ENCODE measurements around the gene DAZAP2. TPM values are rescaled to one million over a fixed set of nuclear protein-coding genes. Genes with fewer than 3 reads are reported as not detected.
A peak's percentile ranks its signal among the peaks of the same experiment; 100 is the strongest.
"Not testable (repeated sequence)": the region's sequence is repeated elsewhere in the genome, so short reads cannot be mapped to it uniquely, and the experiment has no call there.

Gene DAZAP2
- total RNA-seq, 8 experiments from 2014 or later: 71.0 to 185 (median 128) TPM

GRCh38 chr12:51219857-51220256, 18.8 kb upstream of the DAZAP2 start:
- WGBS, 10 experiments: 62 to 100% (median 95%) methylated on average over 3 to 9 of the region's 12 CpGs; no CpG with 5 or more reads in 3 of the 10 experiments
- H3K4me3 ChIP-seq; ATAC-seq (replicated peaks in 6 of 8); H3K27ac ChIP-seq; in situ Hi-C loops (cut with MboI; ENCODE audit: low pct_unique_long_range_greater_than_20kb in 2 of 9, low sequenced_read_pairs in 9 of 9, unreplicated experiment in 9 of 9): not testable (repeated sequence)
- H3K4me1 ChIP-seq (replicated peaks in 1 of 2): peaks cover 10 to 14% of the 10 kb centered on the region in 2 donors

DNA sequence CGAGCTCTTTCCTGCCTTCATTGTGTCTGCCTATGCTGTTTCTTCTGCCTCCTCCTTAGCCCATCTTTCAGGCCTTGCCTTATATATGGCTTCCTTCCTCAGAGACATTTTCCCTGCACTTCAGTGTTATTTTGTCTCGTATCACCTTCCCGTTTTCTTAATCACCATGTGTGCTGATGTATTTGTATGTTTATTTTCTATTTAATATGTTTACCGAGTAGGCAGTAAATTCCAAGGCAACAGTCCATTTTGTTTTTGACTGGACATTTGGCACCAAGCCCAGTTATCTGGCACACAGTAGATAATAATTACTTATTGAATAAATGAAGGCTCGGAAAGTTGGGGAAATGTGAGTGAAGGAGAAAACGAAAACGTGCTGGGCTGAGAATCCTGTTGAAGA, 16.2 kb upstream of the DAZAP2 start:
- WGBS, 10 experiments: 40 to 100% (median 80%) methylated on average over 1 to 7 of the region's 7 CpGs
- no peak for ATAC-seq (replicated peaks in 6 of 8)
- in situ Hi-C loops (cut with MboI; ENCODE audit: low pct_unique_long_range_greater_than_20kb in 2 of 9, low sequenced_read_pairs in 9 of 9, unreplicated experiment in 9 of 9): no loop called here
- no peak overlapping the region for H3K4me3 ChIP-seq
- H3K4me1 ChIP-seq (replicated peaks in 1 of 2): peaks cover 17 to 18% of the 10 kb centered on the region in 2 donors
- H3K27ac ChIP-seq: no peak overlapping the region

- in situ Hi-C loops (cut with MboI; ENCODE audit: low pct_unique_long_range_greater_than_20kb in 2 of 9, low sequenced_read_pairs in 9 of 9, unreplicated experiment in 9 of 9): no loop called here
- Histone ChIP-seq H3K4me3 (no peak overlapping the region), H3K4me1 (replicated peaks in 1 of 2) (peaks cover 8 to 11% of the 10 kb centered on the region in 2 donors), H3K27ac (no peak overlapping the region)
- ATAC-seq (replicated peaks in 6 of 8): no peak
- 63 to 100% (median 86%) methylated on average over 1 to 3 of the region's 3 CpGs for WGBS, 10 experiments
Observed at GRCh38 chr12:51224625-51225024, 14.0 kb upstream of the DAZAP2 start.

GRCh38 chr12:51225234-51225633, 13.4 kb upstream of the DAZAP2 start:
- Histone ChIP-seq H3K4me3 (no peak overlapping the region), H3K27ac (no peak overlapping the region)
- WGBS, 10 experiments: 20 to 60% (median 49%) methylated on average over 2 to 4 of the region's 4 CpGs; no CpG with 5 or more reads in 4 of the 10 experiments

DNA sequence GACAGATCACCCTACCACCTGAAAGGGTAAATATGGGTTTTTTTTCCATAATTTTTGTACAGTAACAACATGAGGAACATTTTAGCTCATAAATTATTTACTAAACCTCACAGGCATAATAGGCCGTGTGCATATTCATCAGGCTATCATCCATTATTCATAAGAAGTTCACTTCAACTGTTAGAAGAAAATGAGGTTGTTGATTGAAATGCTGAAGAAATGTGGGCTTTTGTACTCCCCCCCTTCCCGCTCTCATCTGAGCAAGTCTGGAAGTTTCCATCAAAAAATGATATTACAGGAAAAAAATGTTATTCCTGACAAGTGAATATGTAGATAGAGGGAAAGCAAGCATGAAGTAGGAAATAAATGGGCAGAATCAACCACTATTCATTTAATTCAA, 12.9 kb upstream of the DAZAP2 start:
- in situ Hi-C loops (cut with MboI; ENCODE audit: low pct_unique_long_range_greater_than_20kb in 2 of 9, low sequenced_read_pairs in 9 of 9, unreplicated experiment in 9 of 9): no loop called here
- peaks cover 8 to 11% of the 10 kb centered on the region in 2 donors for H3K4me1 ChIP-seq (replicated peaks in 1 of 2)
- ATAC-seq (replicated peaks in 6 of 8): peak in 6 of 8 experiments; percentile 15 to 84 (median 52)
- no peak overlapping the region for H3K4me3 ChIP-seq
- 0 to 83% (median 61%) methylated on average over 1 to 2 of the region's 2 CpGs; no CpG with 5 or more reads in 3 of the 10 experiments for WGBS, 10 experiments
- no peak overlapping the region for H3K27ac ChIP-seq

More at GRCh38 chr12:51225234-51225633, 13.4 kb upstream of the DAZAP2 start:
- peak in 5 of 8 experiments; percentile 12 to 70 (median 41) for ATAC-seq (replicated peaks in 6 of 8)
- H3K4me1 ChIP-seq (replicated peaks in 1 of 2): peaks cover 8 to 11% of the 10 kb centered on the region in 2 donors
- in situ Hi-C loops (cut with MboI; ENCODE audit: low pct_unique_long_range_greater_than_20kb in 2 of 9, low sequenced_read_pairs in 9 of 9, unreplicated experiment in 9 of 9): no loop called here

DNA sequence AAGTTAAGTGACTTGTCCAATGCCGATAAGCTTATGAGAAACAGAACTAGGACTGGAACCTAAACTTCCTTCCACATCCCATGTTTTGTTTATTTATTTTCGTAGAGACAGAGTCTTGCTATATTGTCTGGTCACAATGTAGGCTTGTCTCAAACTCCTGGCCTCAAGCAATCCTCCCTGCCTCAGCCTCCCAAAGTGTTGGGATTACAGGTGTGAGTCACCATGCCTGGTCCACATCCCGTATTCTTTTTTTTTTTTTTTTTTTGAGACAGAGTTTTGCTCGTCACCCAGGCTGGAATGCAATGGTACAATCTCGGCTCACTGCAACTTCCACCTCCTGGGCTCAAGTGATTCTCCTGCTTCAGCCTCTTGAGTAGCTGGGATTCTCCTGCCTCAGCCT, 11.5 kb upstream of the DAZAP2 start:
- H3K27ac ChIP-seq; in situ Hi-C loops (cut with MboI; ENCODE audit: low pct_unique_long_range_greater_than_20kb in 2 of 9, low sequenced_read_pairs in 9 of 9, unreplicated experiment in 9 of 9); ATAC-seq (replicated peaks in 6 of 8); H3K4me3 ChIP-seq: not testable (repeated sequence)
- peaks cover 8 to 11% of the 10 kb centered on the region in 2 donors for H3K4me1 ChIP-seq (replicated peaks in 1 of 2)
- WGBS, 10 experiments: 86 to 100% (median 96%) methylated on average over 1 to 4 of the region's 5 CpGs; no CpG with 5 or more reads in 1 of the 10 experiments

GRCh38 chr12:51227962-51228361, 10.7 kb upstream of the DAZAP2 start:
- peaks cover 8 to 11% of the 10 kb centered on the region in 2 donors for H3K4me1 ChIP-seq (replicated peaks in 1 of 2)
- WGBS, 10 experiments: 100% methylated on average over 1 of the region's 1 CpG; no CpG with 5 or more reads in 6 of the 10 experiments
- H3K4me3 ChIP-seq: no peak overlapping the region
- ATAC-seq (replicated peaks in 6 of 8): no peak
- in situ Hi-C loops (cut with MboI; ENCODE audit: low pct_unique_long_range_greater_than_20kb in 2 of 9, low sequenced_read_pairs in 9 of 9, unreplicated experiment in 9 of 9): no loop called here
- H3K27ac ChIP-seq: no peak overlapping the region

DNA sequence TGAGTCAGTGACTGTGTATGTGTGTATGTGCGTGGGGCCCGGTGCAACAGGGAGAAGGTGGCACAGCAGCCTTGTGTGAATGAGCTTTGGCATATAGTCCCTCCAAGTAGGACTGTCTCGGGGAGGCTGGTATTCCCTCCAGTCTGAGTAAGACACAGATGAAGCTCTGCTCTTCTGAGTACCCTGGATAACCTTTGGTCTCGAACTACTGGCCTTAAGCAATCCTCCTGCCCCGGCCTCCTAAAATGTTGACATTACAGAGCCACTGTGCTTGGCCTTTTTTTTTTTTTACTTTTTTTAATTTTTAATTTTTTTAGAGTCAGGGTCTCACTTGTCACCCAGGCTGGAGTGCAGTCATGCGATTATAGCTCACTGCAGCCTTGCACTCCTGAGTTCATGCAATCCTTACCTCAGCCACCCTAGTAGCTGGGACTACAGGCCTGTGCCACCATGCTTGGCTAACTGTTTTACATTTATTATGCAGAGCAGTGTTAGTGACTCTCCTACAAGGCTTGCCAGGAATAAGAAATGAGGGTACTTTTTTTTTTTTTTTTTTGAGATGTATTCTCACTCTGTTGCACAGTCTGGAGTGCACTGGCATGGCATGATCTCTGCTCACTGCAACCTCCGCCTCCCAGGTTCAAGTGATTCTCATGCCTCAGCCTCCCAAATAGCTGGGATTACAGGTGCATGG, 9.4 kb upstream of the DAZAP2 start:
- Histone ChIP-seq H3K27ac (no peak overlapping the region), H3K4me1 (replicated peaks in 1 of 2) (peaks cover 8 to 11% of the 10 kb centered on the region in 2 donors), H3K4me3 (no peak overlapping the region)
- WGBS, 10 experiments: 88 to 100% (median 94%) methylated on average over 1 to 6 of the region's 7 CpGs; no CpG with 5 or more reads in 1 of the 10 experiments
- in situ Hi-C loops (cut with MboI; ENCODE audit: low pct_unique_long_range_greater_than_20kb in 2 of 9, low sequenced_read_pairs in 9 of 9, unreplicated experiment in 9 of 9): no loop called here
- peak in 7 of 8 experiments; percentile 35 to 88 (median 52) for ATAC-seq (replicated peaks in 6 of 8)

DNA sequence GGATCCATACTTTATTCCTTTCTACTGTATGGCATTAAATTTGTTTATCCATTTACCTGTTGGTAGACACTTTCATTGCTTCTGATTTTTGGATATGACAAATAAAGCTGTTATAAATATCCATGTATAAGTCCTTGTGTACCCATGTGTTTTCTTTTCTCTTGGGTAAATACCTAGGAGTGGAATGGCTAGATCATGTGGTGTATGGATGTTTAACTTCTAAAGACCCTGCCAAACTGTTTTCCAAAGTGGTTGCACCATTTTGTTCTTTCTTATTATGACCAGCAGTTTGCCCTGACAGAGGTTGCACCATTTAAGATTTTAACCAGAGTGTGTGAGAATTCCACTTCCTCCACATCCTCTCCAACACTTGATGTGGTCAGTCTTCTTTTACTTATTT, 6.0 kb upstream of the DAZAP2 start:
- Histone ChIP-seq H3K27ac (no peak overlapping the region), H3K4me1 (replicated peaks in 1 of 2) (no peaks in the 10 kb centered on the region), H3K4me3 (no peak overlapping the region)
- in situ Hi-C loops (cut with MboI; ENCODE audit: low pct_unique_long_range_greater_than_20kb in 2 of 9, low sequenced_read_pairs in 9 of 9, unreplicated experiment in 9 of 9): no loop called here
- no peak for ATAC-seq (replicated peaks in 6 of 8)

DNA sequence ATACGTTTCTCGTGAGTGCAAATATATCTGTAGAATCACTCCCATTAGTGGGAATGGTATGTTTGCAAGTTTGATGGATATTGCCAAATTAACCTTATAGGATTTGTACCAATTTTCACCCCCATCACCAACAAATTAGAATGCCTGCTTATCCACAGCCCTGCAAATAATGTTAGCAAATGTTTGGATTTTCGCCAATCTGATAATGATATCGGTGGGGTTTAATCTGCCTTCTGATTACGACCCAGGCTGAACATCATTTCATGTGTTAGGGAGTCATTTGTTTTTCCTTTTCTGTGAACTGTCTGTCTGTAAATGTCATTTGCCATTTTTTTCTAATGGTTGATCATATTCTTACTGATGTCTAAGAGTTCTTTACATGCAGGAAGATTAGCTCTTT, 4.1 kb upstream of the DAZAP2 start:
- Histone ChIP-seq H3K4me1 (replicated peaks in 1 of 2) (no peaks in the 10 kb centered on the region), H3K27ac (no peak overlapping the region), H3K4me3 (no peak overlapping the region)
- 41 to 97% (median 87%) methylated on average over 3 to 5 of the region's 5 CpGs; no CpG with 5 or more reads in 1 of the 10 experiments for WGBS, 10 experiments
- ATAC-seq (replicated peaks in 6 of 8): no peak
- in situ Hi-C loops (cut with MboI; ENCODE audit: low pct_unique_long_range_greater_than_20kb in 2 of 9, low sequenced_read_pairs in 9 of 9, unreplicated experiment in 9 of 9): no loop called here

DNA sequence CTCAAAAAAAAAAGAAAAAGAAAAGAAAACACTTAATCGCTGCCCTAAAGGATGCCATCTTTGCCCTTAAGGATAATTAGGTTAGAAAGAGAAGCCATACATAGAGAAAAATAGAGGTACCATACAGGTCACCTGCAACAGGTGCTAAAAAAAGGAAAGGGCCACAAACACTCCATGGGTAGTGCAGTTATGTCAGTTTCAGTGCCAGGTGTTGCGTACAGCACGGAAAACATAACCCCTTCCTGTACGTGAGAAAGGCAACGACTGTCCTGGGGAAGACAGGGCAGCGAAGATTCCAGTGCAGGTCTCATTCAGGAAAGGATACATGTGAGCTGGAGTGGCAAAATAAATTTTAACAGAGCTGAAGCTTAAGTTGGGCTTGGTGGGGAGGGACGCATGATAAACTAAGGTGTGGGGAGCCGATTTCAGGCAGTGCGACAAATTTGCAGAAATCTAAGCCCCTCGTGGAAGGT, 553 bp upstream of the DAZAP2 start:
- in situ Hi-C loops (cut with MboI; ENCODE audit: low pct_unique_long_range_greater_than_20kb in 2 of 9, low sequenced_read_pairs in 9 of 9, unreplicated experiment in 9 of 9): no loop called here
- peaks cover 0 to 5% of the 10 kb centered on the region in 2 donors for H3K4me1 ChIP-seq (replicated peaks in 1 of 2)
- H3K27ac ChIP-seq: peak overlapping the region; percentile 66 to 71
- WGBS, 10 experiments: 10 to 100% (median 39%) methylated on average over 1 to 8 of the region's 10 CpGs
- peak overlapping the region; percentile 93 to 100 (median 99) for H3K4me3 ChIP-seq
- ATAC-seq (replicated peaks in 6 of 8): peak in 4 of 8 experiments; percentile 0 to 1 (median 0)

- in situ Hi-C loops (cut with MboI; ENCODE audit: low pct_unique_long_range_greater_than_20kb in 2 of 9, low sequenced_read_pairs in 9 of 9, unreplicated experiment in 9 of 9): no loop called here
- Histone ChIP-seq H3K27ac (no peak overlapping the region), H3K4me1 (replicated peaks in 1 of 2) (peaks cover 0 to 5% of the 10 kb centered on the region in 2 donors), H3K4me3 (no peak overlapping the region)
- no peak for ATAC-seq (replicated peaks in 6 of 8)
- 71 to 100% (median 100%) methylated on average over 1 to 2 of the region's 2 CpGs; no CpG with 5 or more reads in 3 of the 10 experiments for WGBS, 10 experiments
Observed at GRCh38 chr12:51240971-51241370, 2.3 kb downstream of the DAZAP2 start.

DNA sequence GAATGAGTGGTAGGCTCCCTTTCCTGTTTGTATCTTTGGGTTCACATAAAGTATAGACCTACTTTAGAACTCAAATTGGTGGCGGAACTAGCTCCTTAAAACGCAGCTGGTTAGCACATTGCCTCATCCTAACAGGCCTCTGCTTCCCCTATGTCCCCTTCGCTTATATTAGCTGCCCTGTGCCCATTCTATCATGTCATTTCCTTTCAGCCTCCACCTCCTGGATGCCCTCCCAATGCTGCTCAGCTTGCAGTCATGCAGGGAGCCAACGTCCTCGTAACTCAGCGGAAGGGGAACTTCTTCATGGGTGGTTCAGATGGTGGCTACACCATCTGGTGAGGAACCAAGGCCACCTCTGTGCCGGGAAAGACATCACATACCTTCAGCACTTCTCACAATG, 3.5 kb downstream of the DAZAP2 start:
- no peak for ATAC-seq (replicated peaks in 6 of 8)
- in situ Hi-C loops (cut with MboI; ENCODE audit: low pct_unique_long_range_greater_than_20kb in 2 of 9, low sequenced_read_pairs in 9 of 9, unreplicated experiment in 9 of 9): no loop called here
- H3K4me3 ChIP-seq: no peak overlapping the region
- WGBS, 10 experiments: 88 to 100% (median 95%) methylated on average over 1 to 6 of the region's 7 CpGs
- H3K4me1 ChIP-seq (replicated peaks in 1 of 2): peaks cover 4 to 5% of the 10 kb centered on the region in 2 donors
- H3K27ac ChIP-seq: no peak overlapping the region

All from motor neuron (in vitro differentiated cells).